ENCODE results near the gene ZFP36. TPM values are rescaled to one million over a fixed set of nuclear protein-coding genes. Genes with fewer than 3 reads are reported as not detected.

ZFP36 gene
- total RNA-seq, 1 donor from 2014 or later = 105 TPM

- peak overlapping the region; percentile 96 for H3K4me3 Mint-ChIP-seq (ENCODE audit: unreplicated experiment)
- H3K27me3 Mint-ChIP-seq (ENCODE audit: unreplicated experiment) = no peaks in the 10 kb centered on the region
- H3K9me3 Mint-ChIP-seq (ENCODE audit: unreplicated experiment) = no peaks in the 10 kb centered on the region
- no peak for DNase-seq (ENCODE audit: extremely low spot score, unreplicated experiment)
- TF ChIP-seq CTCF (IDR thresholded peaks at IDR 0.05) = no peak
- peak overlapping the region; percentile 98 for H3K27ac Mint-ChIP-seq (ENCODE audit: unreplicated experiment)
- H3K36me3 Mint-ChIP-seq (ENCODE audit: unreplicated experiment) = peaks cover 16% of the 10 kb centered on the region
- peaks cover 49% of the 10 kb centered on the region for H3K4me1 Mint-ChIP-seq (ENCODE audit: unreplicated experiment)
These were observed 38.0 kb downstream of the ZFP36 start for GRCh38 chr19:39444598-39445195.

DNA sequence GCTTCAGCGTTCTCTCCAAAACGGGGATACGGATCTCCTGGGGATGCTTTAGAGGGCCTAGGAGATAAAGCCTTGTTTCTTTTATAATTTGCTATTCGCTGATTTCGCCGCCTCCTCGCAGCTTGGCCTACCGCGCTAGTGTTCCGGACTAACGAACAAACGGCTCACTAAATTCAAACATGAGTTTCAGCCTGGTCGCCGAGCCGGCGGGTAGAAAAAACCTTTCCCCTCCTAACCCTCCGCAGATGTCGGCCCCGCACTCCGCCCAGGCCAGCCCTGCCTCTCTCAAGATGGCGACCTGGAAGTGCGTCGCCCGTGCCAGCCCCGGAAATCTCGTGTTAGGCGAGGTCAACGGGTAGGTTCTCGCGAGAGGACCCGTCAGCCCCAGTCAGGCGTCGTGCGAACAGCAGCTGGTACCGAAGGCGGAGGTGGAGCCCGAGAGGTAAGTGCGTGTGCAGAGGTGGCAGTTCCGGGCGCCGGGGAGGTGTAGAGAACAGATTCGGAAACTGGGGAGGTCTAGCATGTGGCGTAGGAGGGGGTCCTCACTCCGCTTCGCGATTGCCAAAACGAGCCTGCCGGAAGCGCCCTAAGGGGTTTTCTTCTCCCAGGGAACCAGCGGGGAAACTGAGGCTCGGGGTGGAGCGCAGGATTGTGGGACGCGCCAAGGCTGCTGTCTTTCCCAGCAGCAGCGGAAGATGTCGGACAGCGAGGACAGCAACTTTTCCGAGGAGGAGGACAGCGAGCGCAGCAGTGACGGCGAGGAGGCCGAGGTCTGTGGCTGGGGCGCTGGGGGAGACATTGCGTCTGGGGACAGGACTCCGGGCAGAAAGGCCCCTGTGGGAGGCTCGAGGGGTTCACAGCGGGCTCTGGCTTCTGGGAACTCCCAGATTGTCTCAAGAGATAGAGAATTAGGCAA is 38.8 kb downstream of the ZFP36 start, which contains the start of gene SUPT5H:
SUPT5H (plus strand) TSS at position 387 of the 916 bp plus-strand sequence; CDS start at position 696, 309 bp downstream.
- H3K27ac Mint-ChIP-seq (ENCODE audit: unreplicated experiment) = peak within 1 kb of the TSS; percentile 98
- no peaks in the 10 kb centered on the region for H3K27me3 Mint-ChIP-seq (ENCODE audit: unreplicated experiment)
- H3K4me1 Mint-ChIP-seq (ENCODE audit: unreplicated experiment) = peaks cover 43% of the 10 kb centered on the region
- H3K36me3 Mint-ChIP-seq (ENCODE audit: unreplicated experiment) = peaks cover 16% of the 10 kb centered on the region
- H3K9me3 Mint-ChIP-seq (ENCODE audit: unreplicated experiment) = no peaks in the 10 kb centered on the region
- no peak for TF ChIP-seq CTCF (IDR thresholded peaks at IDR 0.05)
- peak within 1 kb of the TSS; percentile 96 for H3K4me3 Mint-ChIP-seq (ENCODE audit: unreplicated experiment)
- peak; percentile 98 for DNase-seq (ENCODE audit: extremely low spot score, unreplicated experiment)

GRCh38 chr19:39446365-39447084 is 39.9 kb downstream of the ZFP36 start:
- Mint-ChIP-seq H3K4me1 (ENCODE audit: unreplicated experiment) (peaks cover 41% of the 10 kb centered on the region), H3K27me3 (ENCODE audit: unreplicated experiment) (no peaks in the 10 kb centered on the region), H3K27ac (ENCODE audit: unreplicated experiment) (peak overlapping the region; percentile 98), H3K36me3 (ENCODE audit: unreplicated experiment) (peaks cover 21% of the 10 kb centered on the region), H3K4me3 (ENCODE audit: unreplicated experiment) (peak overlapping the region; percentile 96), H3K9me3 (ENCODE audit: unreplicated experiment) (no peaks in the 10 kb centered on the region)
- no peak for DNase-seq (ENCODE audit: extremely low spot score, unreplicated experiment)
- TF ChIP-seq CTCF (IDR thresholded peaks at IDR 0.05) = no peak

- H3K9me3 Mint-ChIP-seq (ENCODE audit: unreplicated experiment) = no peaks in the 10 kb centered on the region
- peaks cover 35% of the 10 kb centered on the region for H3K36me3 Mint-ChIP-seq (ENCODE audit: unreplicated experiment)
- H3K4me1 Mint-ChIP-seq (ENCODE audit: unreplicated experiment) = peaks cover 41% of the 10 kb centered on the region
- TF ChIP-seq CTCF (IDR thresholded peaks at IDR 0.05) = no peak
- H3K27me3 Mint-ChIP-seq (ENCODE audit: unreplicated experiment) = no peaks in the 10 kb centered on the region
- DNase-seq (ENCODE audit: extremely low spot score, unreplicated experiment) = no peak
- H3K4me3 Mint-ChIP-seq (ENCODE audit: unreplicated experiment) = peak overlapping the region; percentile 3
- peak overlapping the region; percentile 41 for H3K27ac Mint-ChIP-seq (ENCODE audit: unreplicated experiment)
These were observed 41.6 kb downstream of the ZFP36 start for GRCh38 chr19:39448271-39448670.
